Gastroesophageal sphincter (tissue), 4 donors: ENCODE results near the gene FRMD1. TPM values are rescaled to one million over a fixed set of nuclear protein-coding genes. Genes with fewer than 3 reads are reported as not detected.

Experiments used
- ATAC-seq: fragments of 150-250 bp; one replicate; pipeline ENCODE4 v1.9.1; 2016; ENCODE audit warnings: mild to moderate bottlenecking, moderate library complexity
- H3K27ac ChIP-seq, 4 donors: fragments of 200-600 bp; sonication (generic) in 3 of 4; 1 replicate in 3 of 4; 2 replicates in 1 of 4; pipeline ENCODE4 v1.5.1; 2016 to 2019
- H3K27me3 ChIP-seq: fragments of 200-600 bp; sonication (generic); one replicate; pipeline ENCODE4 v1.5.1; 2019
- H3K36me3 ChIP-seq, 2 donors: fragments of 200-600 bp; sonication (generic); one replicate each; pipeline ENCODE4 v1.5.1; 2019; ENCODE audit warnings: control low read depth in 1 of 2
- H3K4me1 ChIP-seq, 3 donors: fragments of 200-600 bp; sonication (generic); 1 replicate in 2 of 3; 2 replicates in 1 of 3; pipeline ENCODE4 v1.5.1; 2016 to 2019; ENCODE audit warnings: control low read depth in 2 of 3
- H3K4me3 ChIP-seq, 2 donors: fragments of 200-600 bp; sonication (generic); one replicate each; pipeline ENCODE4 v1.5.1; 2019; ENCODE audit warnings: mild to moderate bottlenecking in 1 of 2, moderate library complexity in 1 of 2
- H3K9me3 ChIP-seq, 3 donors: fragments of 200-600 bp; sonication (generic); one replicate each; pipeline ENCODE4 v1.5.1; 2017 to 2019; ENCODE audit warnings: control low read depth in 2 of 3
- CTCF ChIP-seq, 4 experiments: fragments of 200-600 bp in 2 of 4; fragments of 450-650 bp in 2 of 4; sonication (generic) in 1 of 4; IDR thresholded peaks; one replicate each; pipeline ENCODE4 v1.5.1; 2017 to 2019; ENCODE audit warnings: antibody characterized with exemption in 4 of 4, mild to moderate bottlenecking in 2 of 4, moderate library complexity in 2 of 4
- EP300 ChIP-seq: sonication (generic); formaldehyde crosslinking; IDR thresholded peaks from one replicate; pipeline ENCODE4 v1.6.1; 2017; ENCODE audit warnings: antibody characterized with exemption, mild to moderate bottlenecking
- POLR2A ChIP-seq, 2 donors: fragments of 450-650 bp; IDR thresholded peaks; one replicate each; pipeline ENCODE4 v1.6.1; 2017; ENCODE audit warnings: antibody characterized with exemption in 2 of 2, mild to moderate bottlenecking in 2 of 2, moderate library complexity in 1 of 2
- POLR2AphosphoS5 ChIP-seq: sonication (generic); formaldehyde crosslinking; IDR thresholded peaks from one replicate; pipeline ENCODE4 v1.6.1; 2017; ENCODE audit warnings: antibody characterized with exemption
- WGBS, 2 donors: methylation state at CpG; one replicate each; pipeline ENCODE4 v1.1.5; 2018; ENCODE audit warnings: low coverage in 1 of 2; 5-methylcytosine and 5-hydroxymethylcytosine counted together
- total RNA-seq, 4 donors: library from RNA; depleted of rRNA; stranded (reverse); fragments of >200 nt; gene quantifications; one replicate each; pipeline ENCODE4 v1.1.0, GENCODE V29; 2016

FRMD1 gene
- total RNA-seq, 4 donors from 2014 or later: 0.10 to 0.54 (median 0.23) TPM; not detected in 1

- H3K27ac ChIP-seq: no peak overlapping the region
These were observed 49.4 kb downstream of the FRMD1 start for GRCh38 chr6:168029459-168030217.

GRCh38 chr6:168028181-168028580 is 50.8 kb downstream of the FRMD1 start:
- no peak for TF ChIP-seq POLR2A (IDR thresholded peaks at IDR 0.05)
- TF ChIP-seq CTCF (IDR thresholded peaks at IDR 0.05): no peak
- TF ChIP-seq POLR2AphosphoS5: no peak
- no peak for TF ChIP-seq EP300
- no peak for ATAC-seq
- Histone ChIP-seq H3K9me3 (no peaks in the 10 kb centered on the region), H3K27me3 (peaks cover 13% of the 10 kb centered on the region), H3K36me3 (no peaks in the 10 kb centered on the region), H3K27ac (no peak overlapping the region), H3K4me1 (no peaks in the 10 kb centered on the region), H3K4me3 (no peak overlapping the region)
- 91 to 99% methylated on average over 9 of the region's 9 CpGs for WGBS, 2 donors

More at GRCh38 chr6:168029459-168030217, 49.4 kb downstream of the FRMD1 start:
- Histone ChIP-seq H3K9me3 (no peaks in the 10 kb centered on the region), H3K36me3 (no peaks in the 10 kb centered on the region), H3K27me3 (peaks cover 13% of the 10 kb centered on the region), H3K4me3 (no peak overlapping the region), H3K4me1 (no peaks in the 10 kb centered on the region)
- TF ChIP-seq EP300 (no peak), POLR2A (IDR thresholded peaks at IDR 0.05) (no peak), POLR2AphosphoS5 (no peak), CTCF (IDR thresholded peaks at IDR 0.05) (no peak)
- no peak for ATAC-seq
- WGBS, 2 donors: 55 to 82% methylated on average over 8 of the region's 14 CpGs

- Histone ChIP-seq H3K4me3 (no peak overlapping the region), H3K9me3 (no peaks in the 10 kb centered on the region), H3K4me1 (no peaks in the 10 kb centered on the region), H3K27ac (no peak overlapping the region), H3K36me3 (no peaks in the 10 kb centered on the region), H3K27me3 (peaks cover 17% of the 10 kb centered on the region)
- TF ChIP-seq POLR2A (IDR thresholded peaks at IDR 0.05) (no peak), EP300 (no peak), POLR2AphosphoS5 (no peak), CTCF (IDR thresholded peaks at IDR 0.05) (no peak)
- ATAC-seq: no peak
- 89 to 95% methylated on average over 16 of the region's 16 CpGs for WGBS, 2 donors
These were observed 51.5 kb downstream of the FRMD1 start for GRCh38 chr6:168027521-168027920.

GRCh38 chr6:168026925-168027324 is 52.1 kb downstream of the FRMD1 start:
- no peak for TF ChIP-seq POLR2AphosphoS5
- Histone ChIP-seq H3K27ac (no peak overlapping the region), H3K4me3 (no peak overlapping the region), H3K9me3 (no peaks in the 10 kb centered on the region), H3K4me1 (no peaks in the 10 kb centered on the region), H3K27me3 (peaks cover 17% of the 10 kb centered on the region), H3K36me3 (no peaks in the 10 kb centered on the region)
- 81 to 85% methylated on average over 5 to 8 of the region's 9 CpGs for WGBS, 2 donors
- ATAC-seq: no peak

- WGBS, 2 donors: 73 to 76% methylated on average over 6 to 19 of the region's 20 CpGs
- TF ChIP-seq EP300 (no peak), CTCF (IDR thresholded peaks at IDR 0.05) (no peak), POLR2AphosphoS5 (no peak), POLR2A (IDR thresholded peaks at IDR 0.05) (no peak)
- Histone ChIP-seq H3K4me1 (no peaks in the 10 kb centered on the region), H3K9me3 (no peaks in the 10 kb centered on the region), H3K4me3 (no peak overlapping the region), H3K27me3 (peaks cover 17% of the 10 kb centered on the region), H3K36me3 (no peaks in the 10 kb centered on the region), H3K27ac (no peak overlapping the region)
- ATAC-seq: no peak
These were observed 52.9 kb downstream of the FRMD1 start for GRCh38 chr6:168025831-168026710.
